ENCODE data around the gene GJC3. TPM values are rescaled to one million over a fixed set of nuclear protein-coding genes. Genes with fewer than 3 reads are reported as not detected.

Gene GJC3
- total RNA-seq, 4 donors from 2014 or later: not detected

DNA sequence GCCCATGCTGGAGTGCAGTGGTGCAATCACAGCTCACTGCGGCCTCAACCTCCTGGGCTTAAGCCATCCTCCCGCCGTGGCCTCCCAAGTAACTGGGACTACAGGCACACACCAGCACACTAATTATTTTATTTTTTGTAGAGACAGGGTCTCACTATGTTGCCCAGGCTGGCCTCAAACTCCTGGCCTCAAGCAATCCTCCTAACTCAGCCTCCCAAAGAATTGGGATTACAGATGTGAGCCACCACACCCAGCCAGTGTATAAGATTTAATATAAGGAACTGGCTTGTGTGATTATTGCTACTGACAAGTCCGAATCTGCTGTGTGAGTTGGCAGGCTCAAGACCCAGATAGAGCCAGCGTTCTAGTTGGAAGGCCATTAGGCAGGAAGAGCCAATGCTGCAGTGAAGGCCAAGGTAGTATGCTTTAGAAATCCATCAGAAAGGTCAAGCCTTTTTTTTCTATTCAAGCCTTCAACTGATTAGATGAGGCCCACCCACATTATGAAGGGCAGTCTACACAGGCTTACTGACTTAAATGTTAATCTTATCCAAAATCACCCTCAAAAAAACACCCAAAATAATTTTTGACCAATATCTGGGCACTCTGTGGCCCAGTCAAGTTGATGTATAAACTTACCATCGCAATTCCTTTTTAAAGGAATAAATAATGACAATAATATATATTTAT is 29.4 kb downstream of the GJC3 start:
- no peaks in the 10 kb centered on the region for H3K27me3 ChIP-seq
- DNase-seq (ENCODE audit: extremely low spot score): no peak
- no peak for TF ChIP-seq EP300 (IDR thresholded peaks at IDR 0.05)
- no peak for TF ChIP-seq POLR2A (IDR thresholded peaks at IDR 0.05; ENCODE audit: low read depth)
- H3K4me1 ChIP-seq: no peaks in the 10 kb centered on the region
- H3K36me3 ChIP-seq: peaks cover 42 to 74% (median 55%) of the 10 kb centered on the region in 4 donors
- 91% methylated on average over 6 of the region's 6 CpGs for WGBS
- H3K9me3 ChIP-seq: no peaks in the 10 kb centered on the region
- no peak overlapping the region for H3K27ac ChIP-seq (replicated peaks in 1 of 4)
- no peak overlapping the region for H3K4me3 ChIP-seq
- intact Hi-C loops (cut with DNase I): no loop called here

DNA sequence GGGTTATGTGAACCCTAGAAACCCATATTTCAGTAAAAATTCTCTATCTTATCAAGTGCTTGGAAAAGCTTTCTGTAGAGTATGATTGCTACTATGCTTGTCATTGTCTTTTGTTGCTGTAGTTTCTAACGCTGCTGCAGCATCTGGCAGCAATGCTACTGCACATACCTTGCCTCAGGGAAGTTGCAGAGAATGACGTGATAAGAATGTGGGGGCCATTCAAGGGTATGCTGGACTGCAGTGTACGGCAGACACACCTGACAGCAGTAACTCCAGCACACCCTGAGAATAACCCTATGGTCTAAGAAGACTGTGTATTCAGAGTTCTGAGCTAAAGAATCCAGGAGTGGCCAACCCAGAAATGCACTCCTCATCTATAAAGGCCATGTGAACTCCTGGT is 30.6 kb downstream of the GJC3 start:
- Histone ChIP-seq H3K4me3 (no peak overlapping the region), H3K27ac (replicated peaks in 1 of 4) (no peak overlapping the region), H3K4me1 (no peaks in the 10 kb centered on the region), H3K36me3 (peaks cover 36 to 63% (median 52%) of the 10 kb centered on the region in 4 donors), H3K27me3 (no peaks in the 10 kb centered on the region), H3K9me3 (no peaks in the 10 kb centered on the region)
- TF ChIP-seq EP300 (IDR thresholded peaks at IDR 0.05) (no peak), POLR2AphosphoS5 (IDR thresholded peaks at IDR 0.05) (no peak), POLR2A (IDR thresholded peaks at IDR 0.05; ENCODE audit: low read depth) (no peak), CTCF (IDR thresholded peaks at IDR 0.05) (no peak)
- intact Hi-C loops (cut with DNase I): no loop called here
- no peak for DNase-seq (ENCODE audit: extremely low spot score)
- WGBS: 63% methylated on average over 1 of the region's 3 CpGs

DNA sequence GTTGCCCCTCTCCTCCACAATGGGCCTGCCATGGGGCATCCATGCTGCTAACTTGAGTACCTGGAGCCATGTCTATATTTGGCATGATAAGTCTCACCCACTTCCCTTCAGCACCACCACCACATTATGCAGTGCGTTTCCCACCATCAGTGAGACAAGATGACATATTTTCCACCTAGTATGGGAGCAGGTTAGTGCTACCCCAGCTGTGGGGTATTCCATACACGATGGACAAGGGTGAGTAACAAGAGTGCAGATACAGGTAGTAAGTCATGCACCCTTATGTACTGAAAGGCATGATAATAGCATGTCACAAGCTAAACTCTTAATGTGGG is 31.4 kb downstream of the GJC3 start:
- Histone ChIP-seq H3K27me3 (no peaks in the 10 kb centered on the region), H3K4me3 (no peak overlapping the region), H3K9me3 (no peaks in the 10 kb centered on the region), H3K27ac (replicated peaks in 1 of 4) (no peak overlapping the region), H3K36me3 (peaks cover 28 to 58% (median 43%) of the 10 kb centered on the region in 4 donors), H3K4me1 (no peaks in the 10 kb centered on the region)
- no peak for DNase-seq (ENCODE audit: extremely low spot score)
- no peak for TF ChIP-seq POLR2A (IDR thresholded peaks at IDR 0.05; ENCODE audit: low read depth)
- no peak for TF ChIP-seq EP300 (IDR thresholded peaks at IDR 0.05)
- no peak for TF ChIP-seq CTCF (IDR thresholded peaks at IDR 0.05)
- TF ChIP-seq POLR2AphosphoS5 (IDR thresholded peaks at IDR 0.05): no peak
- WGBS: 100% methylated on average over 1 of the region's 2 CpGs
- intact Hi-C loops (cut with DNase I): no loop called here

- no peak for DNase-seq (ENCODE audit: extremely low spot score)
Observed at GRCh38 chr7:99897322-99898022, 31.9 kb downstream of the GJC3 start.

More at GRCh38 chr7:99897322-99898022, 31.9 kb downstream of the GJC3 start:
- intact Hi-C loops (cut with DNase I): no loop called here
- H3K9me3 ChIP-seq: no peaks in the 10 kb centered on the region
- no peak overlapping the region for H3K27ac ChIP-seq (replicated peaks in 1 of 4)
- 87% methylated on average over 6 of the region's 6 CpGs for WGBS
- H3K4me3 ChIP-seq: no peak overlapping the region
- H3K27me3 ChIP-seq: no peaks in the 10 kb centered on the region
- H3K36me3 ChIP-seq: peaks cover 26 to 58% (median 41%) of the 10 kb centered on the region in 4 donors
- TF ChIP-seq POLR2A (IDR thresholded peaks at IDR 0.05; ENCODE audit: low read depth) (no peak), EP300 (IDR thresholded peaks at IDR 0.05) (no peak), CTCF (IDR thresholded peaks at IDR 0.05) (no peak), POLR2AphosphoS5 (IDR thresholded peaks at IDR 0.05) (no peak)
- no peaks in the 10 kb centered on the region for H3K4me1 ChIP-seq
